A673 (cell line): ENCODE results near the gene ZMYND8. TPM values are rescaled to one million over a fixed set of nuclear protein-coding genes. Genes with fewer than 3 reads are reported as not detected.
"Not testable (repeated sequence)": the region's sequence is repeated elsewhere in the genome, so short reads cannot be mapped to it uniquely, and the experiment has no call there.

Experiments
- BruUV-seq: library from RNA; stranded (reverse); fragments of 400-500 nt; replicated peaks from 2 replicates; lab custom pipeline; 2021; lab: Mats Ljungman, UMichigan
- CTCF ChIA-PET: fragments of 300-600 bp; sonication (Branson Sonifier 250); formaldehyde crosslinking; loops from one replicate; lab custom pipeline; 2022; ENCODE audit warnings: antibody characterized with exemption; lab: Charles Lee
- POLR2A ChIA-PET: fragments of 300-600 bp; sonication (Branson Sonifier 250); formaldehyde crosslinking; loops from one replicate; lab custom pipeline; 2022; ENCODE audit warnings: antibody characterized with exemption; ENCODE audit not compliant: low non-redundant PET; lab: Charles Lee
- DNase-seq: peaks from one replicate; pipeline ENCODE4 v3.0.0-alpha.2; 2015; ENCODE audit warnings: low spot score
- H3K27ac ChIP-seq: fragments of 200-600 bp; sonication (generic); 2 replicates; pipeline ENCODE4 v1.5.1; 2016; ENCODE audit warnings: mixed run types, low read depth, mild to moderate bottlenecking, mixed read lengths, antibody characterized with exemption, low read length; ENCODE audit not compliant: poor library complexity, severe bottlenecking
- H3K27me3 ChIP-seq: fragments of 200-600 bp; sonication (generic); replicated peaks from 2 replicates; pipeline ENCODE4 v1.6.1; 2017; ENCODE audit warnings: mixed run types, low read depth, mild to moderate bottlenecking, mixed read lengths, antibody characterized with exemption, low read length; ENCODE audit not compliant: insufficient read depth, poor library complexity
- H3K36me3 ChIP-seq: fragments of 200-600 bp; sonication (generic); 2 replicates; pipeline ENCODE4 v1.6.1; 2016; ENCODE audit warnings: mixed run types, mild to moderate bottlenecking, mixed read lengths, antibody characterized with exemption, low read length; ENCODE audit not compliant: insufficient read depth, poor library complexity, severe bottlenecking
- H3K4me1 ChIP-seq: fragments of 200-600 bp; sonication (generic); 2 replicates; pipeline ENCODE4 v1.6.1; 2017; ENCODE audit warnings: mixed run types, mild to moderate bottlenecking, mixed read lengths, antibody characterized with exemption, low read length; ENCODE audit not compliant: insufficient read depth, poor library complexity, severe bottlenecking
- H3K4me3 ChIP-seq: fragments of 200-600 bp; sonication (generic); 2 replicates; pipeline ENCODE4 v1.5.1; 2016; ENCODE audit warnings: low read depth, mixed run types, mild to moderate bottlenecking, mixed read lengths, low read length; ENCODE audit not compliant: poor library complexity, severe bottlenecking
- H3K9me3 ChIP-seq: fragments of 200-600 bp; sonication (generic); 2 replicates; pipeline ENCODE4 v1.6.1; 2016; ENCODE audit warnings: mixed run types, low read depth, mild to moderate bottlenecking, mixed read lengths, antibody characterized with exemption, low read length; ENCODE audit not compliant: poor library complexity, severe bottlenecking
- CTCF ChIP-seq: fragments of 300-800, 200-600 bp; sonication (generic); conservative IDR thresholded peaks from 2 replicates; pipeline ENCODE4 v1.5.1; 2017; ENCODE audit warnings: low read depth, mild to moderate bottlenecking, antibody characterized with exemption, low read length, moderate library complexity, mixed read lengths
- EZH2 ChIP-seq: fragments of 200-600 bp; sonication (generic); IDR thresholded peaks from 2 replicates; pipeline ENCODE4 v1.6.1; 2017; ENCODE audit warnings: borderline replicate concordance, low read depth, mild to moderate bottlenecking, mixed read lengths, antibody characterized with exemption, low read length; ENCODE audit not compliant: poor library complexity, severe bottlenecking
- intact Hi-C: fragments of 100-400 bp; cut with micrococcal nuclease; formaldehyde crosslinking; loops from one replicate; pipeline ENCODE4 v1.10.0; 2022; ENCODE audit not compliant: unreplicated experiment
- total RNA-seq: library from RNA; stranded (reverse); gene quantifications from 2 replicates; pipeline ENCODE4 v1.2.3, GENCODE V29; 2021

The ZMYND8 gene
- total RNA-seq, 1 experiment from 2014 or later: 31.3 TPM

GRCh38 chr20:47262008-47262364 lies 94.5 kb downstream of the ZMYND8 start:
- no peaks in the 10 kb centered on the region for H3K27me3 ChIP-seq
- no peak for DNase-seq
- TF ChIP-seq EZH2 (no peak), CTCF (no peak)
- ChIA-PET POLR2A (no interaction called here), CTCF (no interaction called here)
- no peak overlapping the region for H3K4me3 ChIP-seq
- no TSS peak for BruUV-seq
- no peak overlapping the region for H3K27ac ChIP-seq
- H3K9me3 ChIP-seq: no peaks in the 10 kb centered on the region
- intact Hi-C loops: no loop called here
- peaks cover 9% of the 10 kb centered on the region for H3K4me1 ChIP-seq
- peaks cover 12% of the 10 kb centered on the region for H3K36me3 ChIP-seq

- H3K27ac ChIP-seq, H3K27me3 ChIP-seq, intact Hi-C loops, BruUV-seq, CTCF ChIA-PET, DNase-seq, POLR2A ChIA-PET, H3K9me3 ChIP-seq, H3K4me3 ChIP-seq: not testable (repeated sequence)
- Histone ChIP-seq H3K4me1 (peaks cover 13% of the 10 kb centered on the region), H3K36me3 (peaks cover 12% of the 10 kb centered on the region)
Measured at GRCh38 chr20:47261161-47261774, 95.2 kb downstream of the ZMYND8 start.

GRCh38 chr20:47260540-47261126 lies 95.9 kb downstream of the ZMYND8 start:
- H3K9me3 ChIP-seq, H3K27me3 ChIP-seq, BruUV-seq, H3K27ac ChIP-seq, POLR2A ChIA-PET, H3K4me3 ChIP-seq, intact Hi-C loops, DNase-seq, CTCF ChIA-PET: not testable (repeated sequence)
- peaks cover 12% of the 10 kb centered on the region for H3K36me3 ChIP-seq
- H3K4me1 ChIP-seq: peaks cover 13% of the 10 kb centered on the region

DNA sequence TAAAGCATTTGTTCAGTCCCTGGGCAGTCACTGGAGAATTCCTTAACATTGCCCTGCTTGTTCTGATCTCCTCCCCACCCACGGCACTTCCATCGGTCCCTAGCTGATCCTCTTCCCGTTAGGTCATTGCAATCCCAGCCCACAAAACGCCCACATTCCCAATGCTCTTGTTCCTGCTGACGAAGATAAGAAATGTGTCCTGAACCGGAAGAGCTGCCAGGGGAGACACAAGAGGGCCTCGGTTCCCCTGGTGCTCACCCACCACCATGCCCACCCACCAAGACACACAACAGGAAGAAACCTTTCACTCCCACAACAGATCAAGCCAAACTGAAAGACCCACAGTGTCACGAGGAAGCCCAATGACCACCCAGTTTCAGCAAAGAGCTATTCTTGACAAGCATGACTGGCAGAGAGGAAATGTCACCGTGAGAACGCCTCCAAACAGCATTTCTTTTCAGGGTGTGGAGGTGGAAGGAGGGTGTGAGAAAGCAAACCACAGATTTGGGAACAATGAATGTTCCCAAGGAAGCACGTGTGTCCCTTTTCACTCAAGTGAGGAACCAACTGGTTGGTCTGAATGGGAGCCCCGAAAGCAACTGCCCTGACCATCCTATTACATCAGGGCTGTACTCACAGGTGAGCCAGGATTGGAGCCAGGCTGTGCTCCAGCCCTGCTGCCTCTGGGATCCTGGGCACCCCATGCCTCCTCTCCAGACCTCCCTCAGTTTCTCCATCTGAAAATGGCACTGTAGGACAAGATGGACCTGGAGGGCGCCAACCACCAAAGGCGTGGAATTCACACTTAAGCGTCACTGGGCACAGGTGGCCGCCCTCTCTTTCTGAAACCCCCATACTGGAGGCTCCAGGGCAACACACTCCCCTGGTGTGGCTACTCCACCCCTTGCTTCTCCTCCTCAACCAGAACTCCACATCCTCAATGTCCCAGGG lies 97.5 kb downstream of the ZMYND8 start:
- peak; percentile 24 for DNase-seq
- BruUV-seq: no TSS peak
- Histone ChIP-seq H3K27me3 (no peaks in the 10 kb centered on the region), H3K36me3 (peaks cover 12% of the 10 kb centered on the region), H3K4me3 (no peak overlapping the region), H3K27ac (peak overlapping the region; percentile 49), H3K9me3 (no peaks in the 10 kb centered on the region), H3K4me1 (peaks cover 13% of the 10 kb centered on the region)
- POLR2A ChIA-PET: no interaction called here
- TF ChIP-seq CTCF (no peak), EZH2 (no peak)
- intact Hi-C loops: no loop called here
- CTCF ChIA-PET: no interaction called here
